Muscle of back (tissue), 11 donors: Measurements from ENCODE around the gene C4B. TPM values are rescaled to one million over a fixed set of nuclear protein-coding genes. Genes with fewer than 3 reads are reported as not detected.
A peak's percentile ranks its signal among the peaks of the same experiment; 100 is the strongest.
"Not testable (repeated sequence)": the region's sequence is repeated elsewhere in the genome, so short reads cannot be mapped to it uniquely, and the experiment has no call there.

Source experiments
- DNase-seq, 3 donors: peaks; one replicate each; pipeline versions ENCODE4 v3.0.0 to v3.0.0-alpha.2; 2013
- polyA plus RNA-seq, 10 donors: library from polyadenylated mRNA; unstranded; fragments of 120-200 nt; gene quantifications; one replicate each; pipeline ENCODE4 v1.2.1, GENCODE V29; 2013; ENCODE audit not compliant: insufficient read length in 10 of 10

Gene C4B
- polyA plus RNA-seq, 10 donors = 8.7 to 25.9 (median 14.3) TPM

GRCh38 chr6:32035283-32036013 is 20.9 kb downstream of the C4B start:
- not testable (repeated sequence) for DNase-seq

- DNase-seq = not testable (repeated sequence)
Observed at GRCh38 chr6:32037136-32037535, 22.5 kb downstream of the C4B start.

- DNase-seq = not testable (repeated sequence)
Observed at GRCh38 chr6:32037598-32038524, 23.3 kb downstream of the C4B start, which contains the start of gene CYP21A2. CYP21A2 (plus strand) TSS chr6:32038415; CDS start chr6:32038423, 8 bp downstream.

DNA sequence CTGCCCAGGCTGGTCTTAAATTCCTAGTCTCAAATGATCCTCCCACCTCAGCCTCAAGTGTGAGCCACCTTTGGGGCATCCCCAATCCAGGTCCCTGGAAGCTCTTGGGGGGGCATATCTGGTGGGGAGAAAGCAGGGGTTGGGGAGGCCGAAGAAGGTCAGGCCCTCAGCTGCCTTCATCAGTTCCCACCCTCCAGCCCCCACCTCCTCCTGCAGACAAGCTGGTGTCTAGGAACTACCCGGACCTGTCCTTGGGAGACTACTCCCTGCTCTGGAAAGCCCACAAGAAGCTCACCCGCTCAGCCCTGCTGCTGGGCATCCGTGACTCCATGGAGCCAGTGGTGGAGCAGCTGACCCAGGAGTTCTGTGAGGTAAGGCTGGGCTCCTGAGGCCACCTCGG is 24.3 kb downstream of the C4B start:
- DNase-seq = not testable (repeated sequence)

DNA sequence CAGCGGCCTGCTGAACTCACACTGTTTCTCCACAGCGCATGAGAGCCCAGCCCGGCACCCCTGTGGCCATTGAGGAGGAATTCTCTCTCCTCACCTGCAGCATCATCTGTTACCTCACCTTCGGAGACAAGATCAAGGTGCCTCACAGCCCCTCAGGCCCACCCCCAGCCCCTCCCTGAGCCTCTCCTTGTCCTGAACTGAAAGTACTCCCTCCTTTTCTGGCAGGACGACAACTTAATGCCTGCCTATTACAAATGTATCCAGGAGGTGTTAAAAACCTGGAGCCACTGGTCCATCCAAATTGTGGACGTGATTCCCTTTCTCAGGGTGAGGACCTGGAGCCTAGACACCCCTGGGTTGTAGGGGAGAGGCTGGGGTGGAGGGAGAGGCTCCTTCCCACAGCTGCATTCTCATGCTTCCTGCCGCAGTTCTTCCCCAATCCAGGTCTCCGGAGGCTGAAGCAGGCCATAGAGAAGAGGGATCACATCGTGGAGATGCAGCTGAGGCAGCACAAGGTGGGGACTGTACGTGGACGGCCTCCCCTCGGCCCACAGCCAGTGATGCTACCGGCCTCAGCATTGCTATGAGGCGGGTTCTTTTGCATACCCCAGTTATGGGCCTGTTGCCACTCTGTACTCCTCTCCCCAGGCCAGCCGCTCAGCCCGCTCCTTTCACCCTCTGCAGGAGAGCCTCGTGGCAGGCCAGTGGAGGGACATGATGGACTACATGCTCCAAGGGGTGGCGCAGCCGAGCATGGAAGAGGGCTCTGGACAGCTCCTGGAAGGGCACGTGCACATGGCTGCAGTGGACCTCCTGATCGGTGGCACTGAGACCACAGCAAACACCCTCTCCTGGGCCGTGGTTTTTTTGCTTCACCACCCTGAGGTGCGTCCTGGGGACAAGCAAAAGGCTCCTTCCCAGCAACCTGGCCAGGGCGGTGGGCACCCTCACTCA is 25.0 kb downstream of the C4B start:
- not testable (repeated sequence) for DNase-seq

- DNase-seq = not testable (repeated sequence)
Observed at GRCh38 chr6:32040299-32041049, 25.9 kb downstream of the C4B start.

- DNase-seq = not testable (repeated sequence)
Observed at GRCh38 chr6:32041050-32041321, 26.4 kb downstream of the C4B start.

DNA sequence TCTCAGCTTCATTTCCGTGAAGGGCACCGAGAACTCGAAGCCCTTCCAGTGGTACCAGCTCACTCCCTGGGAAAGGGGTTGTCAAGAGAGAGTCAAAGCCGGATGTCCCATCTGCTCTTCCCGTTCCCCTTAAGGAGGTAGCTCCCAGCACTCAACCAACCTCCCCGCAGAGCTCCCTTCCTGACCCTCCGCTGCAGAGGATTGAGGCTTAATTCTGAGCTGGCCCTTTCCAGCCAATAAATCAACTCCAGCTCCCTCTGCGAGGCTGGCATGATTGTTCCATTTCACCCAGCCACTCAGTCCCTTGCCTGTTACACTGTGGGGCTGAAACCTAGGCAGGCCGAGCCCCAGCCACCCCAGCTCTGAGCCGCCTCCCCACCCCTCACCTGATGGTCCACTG is 26.8 kb downstream of the C4B start:
- not testable (repeated sequence) for DNase-seq

DNA sequence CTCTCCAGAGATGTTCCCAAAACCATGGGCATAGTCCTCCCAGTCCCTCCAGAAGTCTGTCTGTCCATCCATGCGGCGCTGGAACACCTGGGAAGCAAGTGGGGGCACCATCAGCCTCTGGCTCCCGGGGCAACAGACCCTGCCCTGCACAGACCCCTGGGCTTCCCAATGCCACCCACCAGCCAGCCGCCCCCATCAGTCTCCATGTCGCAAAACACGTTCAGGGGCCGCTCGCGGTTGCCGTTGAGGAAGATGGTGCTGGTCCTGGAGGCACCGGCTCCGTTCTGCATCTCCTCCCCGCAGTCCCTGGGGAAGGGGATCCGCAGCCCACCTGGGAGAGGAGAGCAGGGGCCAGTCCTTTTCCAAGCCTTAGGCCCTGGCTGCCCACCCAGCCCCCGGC is 27.7 kb downstream of the C4B start:
- DNase-seq = not testable (repeated sequence)

- DNase-seq = not testable (repeated sequence)
Observed at GRCh38 chr6:32043589-32044380, 29.2 kb downstream of the C4B start.

DNA sequence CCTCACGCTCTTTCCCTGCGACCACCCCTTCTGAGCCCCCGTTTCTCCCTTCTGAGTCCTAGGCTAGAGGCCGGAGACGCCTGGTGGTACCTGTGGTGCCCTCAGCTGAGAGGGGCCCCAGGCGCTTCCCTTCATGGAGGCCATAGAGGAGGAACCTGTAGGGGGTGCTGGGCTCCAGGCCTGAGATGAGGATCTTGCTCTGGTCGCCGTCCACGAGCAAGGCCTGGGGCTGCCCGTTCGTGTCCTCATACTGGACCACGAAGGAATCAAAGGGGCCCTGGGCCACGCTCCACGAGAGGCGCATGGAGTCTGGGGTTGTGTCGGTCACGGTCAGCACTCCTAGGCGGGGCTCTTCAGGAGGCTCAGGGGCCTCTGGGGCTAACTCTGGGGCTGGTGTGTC is 30.3 kb downstream of the C4B start:
- not testable (repeated sequence) for DNase-seq

DNA sequence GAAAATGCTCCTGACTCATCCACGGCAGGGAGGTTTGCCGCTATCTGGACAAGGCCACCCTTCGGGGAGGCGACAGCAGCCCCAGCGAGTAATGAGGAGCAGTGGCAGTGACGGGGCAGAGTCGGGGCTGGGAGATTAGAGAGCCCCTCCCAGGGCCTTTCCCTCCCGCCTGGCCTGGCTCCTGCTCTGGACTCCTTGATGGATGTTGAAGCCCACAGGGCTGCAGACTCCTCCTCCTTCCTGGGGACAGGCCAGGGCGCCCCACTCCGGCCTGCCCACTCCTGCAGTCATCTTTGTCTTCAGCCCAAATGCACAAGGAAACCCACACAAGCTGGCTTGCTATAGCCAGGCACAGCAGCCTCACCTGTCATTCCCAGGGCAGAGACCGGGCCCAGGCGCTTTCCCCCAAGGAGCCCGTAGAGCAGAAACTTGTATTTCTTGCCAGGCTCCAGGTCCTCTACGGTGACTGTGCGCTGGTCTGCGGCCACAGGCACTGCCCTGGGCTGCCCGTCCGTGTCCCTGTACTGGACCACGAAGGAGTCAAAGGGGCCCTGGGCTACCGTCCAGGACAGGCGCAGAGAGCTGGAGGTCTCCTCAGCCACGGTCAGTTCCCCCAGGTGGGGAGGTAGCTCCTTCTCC is 31.3 kb downstream of the C4B start:
- peak in 1 of 3 donors; percentile 65 for DNase-seq

GRCh38 chr6:32046450-32047083 is 32.0 kb downstream of the C4B start:
- peak in 2 of 3 donors; percentile 54 to 77 for DNase-seq

GRCh38 chr6:32047084-32047478 is 32.5 kb downstream of the C4B start:
- peak in 2 of 3 donors; percentile 71 to 82 for DNase-seq

GRCh38 chr6:32047539-32047854 is 32.9 kb downstream of the C4B start:
- DNase-seq = no peak

DNA sequence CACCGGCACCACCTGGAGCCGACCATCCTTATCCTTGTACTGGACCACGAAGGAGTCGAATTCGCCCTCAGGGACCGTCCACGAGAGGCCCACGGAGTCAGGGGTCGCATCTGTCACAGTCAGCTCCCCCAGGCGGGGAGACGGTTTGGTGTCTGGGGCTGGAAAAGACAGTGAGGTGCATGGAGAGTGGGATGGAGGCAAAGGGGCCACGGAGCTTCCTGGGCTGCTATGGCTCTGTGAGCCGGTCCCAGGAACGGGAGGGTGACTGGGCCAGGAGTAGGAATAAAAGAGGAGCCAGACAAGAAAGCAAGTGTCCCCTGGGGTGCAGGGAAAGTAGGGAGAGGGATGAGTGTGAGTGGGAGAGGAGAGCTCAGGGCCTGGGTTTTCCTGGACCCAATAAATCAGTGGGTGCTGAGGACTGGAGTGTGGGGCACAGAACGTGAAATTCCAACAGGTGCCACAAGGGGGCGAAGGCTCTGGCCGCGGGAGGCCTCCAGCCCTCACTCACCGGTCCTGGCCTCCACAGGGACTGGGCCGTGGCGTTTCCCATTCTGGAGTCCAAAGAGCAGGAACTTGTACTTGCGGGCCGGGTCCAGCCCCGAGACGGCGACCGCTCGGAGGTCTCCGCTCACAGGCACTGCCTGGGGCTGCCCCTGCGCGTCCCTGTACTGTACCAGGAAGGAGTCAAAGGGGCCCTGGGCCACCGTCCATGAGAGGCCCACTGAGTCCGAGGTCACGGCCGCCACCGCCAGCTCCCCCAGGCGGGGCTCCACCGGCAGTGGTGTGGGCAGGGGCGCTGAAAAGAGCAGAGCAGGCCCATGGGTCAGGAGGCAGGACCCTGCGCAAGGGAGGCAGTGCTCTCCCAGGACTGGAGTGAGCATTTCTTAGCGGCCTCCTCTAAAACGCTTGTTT is 33.5 kb downstream of the C4B start:
- DNase-seq = peak in 2 of 3 donors; percentile 61 to 82

- not testable (repeated sequence) for DNase-seq
Observed at GRCh38 chr6:32049149-32049548, 34.6 kb downstream of the C4B start.

DNA sequence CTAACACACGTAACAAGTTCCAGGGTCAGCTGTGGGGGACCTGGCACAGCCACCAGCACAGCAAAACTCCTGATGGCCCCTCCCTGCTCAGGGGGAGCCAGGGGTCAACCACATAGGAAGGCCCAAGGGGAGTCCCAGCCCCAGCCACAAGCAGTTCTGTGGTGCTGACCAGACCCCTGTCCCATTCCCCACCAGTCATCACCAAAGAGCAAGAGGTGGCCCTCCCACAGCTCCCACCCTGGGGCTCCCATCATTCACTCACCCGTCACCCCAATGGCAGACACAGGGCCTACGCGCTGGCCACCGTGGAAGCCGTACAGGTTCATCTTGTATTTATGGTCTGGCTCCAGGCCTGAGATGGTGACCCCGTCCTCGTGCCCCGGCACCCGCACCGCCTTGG is 35.1 kb downstream of the C4B start:
- DNase-seq = not testable (repeated sequence)
